Smooth muscle cell of the pulmonary artery (primary cell): ENCODE results near the gene MXRA7. TPM values are rescaled to one million over a fixed set of nuclear protein-coding genes. Genes with fewer than 3 reads are reported as not detected.

Source experiments
- total RNA-seq: library from RNA; depleted of rRNA; stranded (reverse); fragments of >200 nt; gene quantifications from 2 replicates; pipeline ENCODE4 v1.2.3, GENCODE V29; 2014

The MXRA7 gene, protein sequence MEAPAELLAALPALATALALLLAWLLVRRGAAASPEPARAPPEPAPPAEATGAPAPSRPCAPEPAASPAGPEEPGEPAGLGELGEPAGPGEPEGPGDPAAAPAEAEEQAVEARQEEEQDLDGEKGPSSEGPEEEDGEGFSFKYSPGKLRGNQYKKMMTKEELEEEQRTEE
- 373 and 449 TPM in 2 replicates for total RNA-seq

DNA sequence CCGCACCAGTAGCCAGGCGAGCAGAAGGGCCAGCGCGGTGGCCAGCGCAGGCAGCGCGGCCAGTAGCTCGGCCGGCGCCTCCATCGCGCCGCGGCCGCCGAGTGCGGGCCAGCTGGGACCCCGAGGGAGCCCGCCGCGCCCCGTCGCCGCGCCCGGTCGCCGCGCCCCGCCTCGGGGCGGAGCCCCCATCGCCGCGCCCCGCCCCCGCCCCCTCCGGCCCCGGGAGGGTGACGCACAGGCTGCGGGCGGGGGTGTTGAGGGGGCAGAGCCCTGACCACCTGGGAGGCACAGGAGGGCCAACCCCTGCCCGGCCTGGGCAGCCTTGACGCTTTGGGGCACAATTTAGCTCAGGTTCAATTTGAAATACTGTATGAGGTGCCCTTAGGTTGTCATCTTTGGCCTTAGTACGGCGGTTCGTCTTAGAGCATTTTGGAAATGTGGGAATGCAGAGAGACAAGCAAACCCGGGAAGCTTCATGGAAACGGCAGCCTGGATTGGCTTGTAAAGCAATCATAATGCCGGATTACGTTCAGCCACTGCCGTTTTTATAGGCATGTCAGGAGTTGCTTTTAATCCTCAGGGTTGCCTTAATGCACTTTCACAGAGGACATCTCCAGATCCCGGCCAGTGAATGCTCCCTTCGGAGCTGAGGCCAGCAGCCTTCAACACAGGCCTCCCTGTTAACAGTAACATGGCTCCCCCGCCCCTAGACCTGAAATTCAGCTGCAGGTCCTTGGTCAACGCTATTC is at the start of gene MXRA7:
MXRA7 (minus strand) TSS at position 103 of the 749 bp plus-strand sequence; CDS start at position 84, 19 bp downstream.

GRCh38 chr17:76737676-76738467 is 27.1 kb upstream of the MXRA7 start, which contains the start of gene MFSD11:
TSS of gene MFSD11 (plus strand) at chr17:76738119. CDS start at chr17:76738353, 234 bp downstream.

DNA sequence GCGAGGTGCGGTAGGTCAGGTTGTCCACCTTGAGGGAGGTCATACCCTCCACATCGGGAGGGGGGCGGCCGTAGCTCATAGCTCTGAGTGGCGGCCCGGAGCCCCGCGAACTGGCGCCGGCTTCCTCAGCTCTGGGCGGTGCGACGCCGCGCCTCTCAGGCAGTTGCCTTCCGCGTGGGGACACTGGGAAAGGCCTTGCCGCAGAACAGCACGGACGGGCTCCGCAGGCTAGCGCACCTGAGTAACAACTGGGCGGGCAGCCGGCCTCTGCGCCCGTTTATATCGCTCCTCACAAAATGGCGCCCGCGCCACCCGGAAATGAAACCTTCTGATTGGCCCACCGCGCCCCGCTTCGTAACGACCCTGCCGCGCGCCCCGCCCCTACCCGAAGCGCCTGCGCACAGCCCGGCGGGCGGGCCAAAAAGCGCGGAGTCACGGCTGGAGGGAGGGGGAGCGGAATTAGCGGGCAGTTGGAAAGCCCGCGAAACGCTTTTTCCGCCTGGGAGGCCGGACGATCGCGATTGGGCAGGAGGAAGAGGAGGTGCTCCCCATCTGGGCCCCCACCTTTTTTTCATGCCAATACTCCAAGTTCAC is 26.4 kb upstream of the MXRA7 start, which contains the start of gene SRSF2:
SRSF2 (minus strand) TSS at position 250 of the 594 bp plus-strand sequence; CDS start at position 79, 171 bp downstream.

GRCh38 chr17:76726776-76727718 is 16.3 kb upstream of the MXRA7 start, which contains the start of gene METTL23:
TSS of gene METTL23 (plus strand) at chr17:76726839. CDS start at chr17:76729711, 2,872 bp downstream.

GRCh38 chr17:76726231-76726775 is 15.5 kb upstream of the MXRA7 start, which contains the start of gene JMJD6:
TSS of gene JMJD6 (minus strand) at chr17:76726606. CDS start at chr17:76726475, 131 bp downstream.

DNA sequence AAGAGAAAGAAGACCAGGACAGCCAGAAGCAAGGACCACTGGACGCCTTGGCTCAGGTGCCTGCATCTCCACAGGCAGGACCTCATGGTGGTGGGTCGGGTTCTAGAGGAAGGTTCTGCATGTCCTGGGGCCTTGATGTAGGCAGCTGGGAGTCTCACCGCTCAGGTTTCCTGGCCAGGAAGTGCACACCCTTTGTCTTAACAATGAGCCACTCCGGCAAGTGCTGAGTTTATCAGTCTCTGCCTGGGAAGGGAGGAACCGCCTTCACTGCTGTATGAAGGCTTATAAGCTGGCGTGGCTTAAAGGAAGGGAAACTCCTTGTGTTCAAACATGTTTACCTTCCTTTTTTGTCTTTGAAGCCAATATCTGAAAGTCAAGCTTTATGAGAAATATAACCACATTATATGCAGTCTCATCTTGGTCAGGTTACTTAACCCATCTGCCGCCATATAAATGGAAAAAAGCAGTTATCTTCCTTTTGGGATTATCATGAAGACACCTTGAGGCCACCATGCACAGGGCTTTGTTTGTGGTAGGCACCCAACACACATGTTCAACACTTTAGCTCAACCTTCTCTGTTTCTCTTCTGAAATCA is 67.1 kb downstream of the MXRA7 start, which contains the start of gene ST6GALNAC1:
ST6GALNAC1 (minus strand) TSS at position 205 of the 596 bp plus-strand sequence; CDS start at position 86, 119 bp downstream.

Other genes starting within 250 kb of the MXRA7 start
- not detected in 2 replicates for gene AANAT, start 243.4 kb downstream of the MXRA7 start, total RNA-seq
- gene RHBDF2, start 209.5 kb downstream of the MXRA7 start, total RNA-seq, result 9.2 and 26.8 TPM in 2 replicates
- 24.4 and 51.4 TPM in 2 replicates for gene CYGB, start 173.3 kb downstream of the MXRA7 start, total RNA-seq
- gene PRCD, start 170.9 kb downstream of the MXRA7 start, total RNA-seq, result 4.5 and 5.3 TPM in 2 replicates
- gene ST6GALNAC2, start 125.1 kb downstream of the MXRA7 start, total RNA-seq, result 0.33 and 0.76 TPM in 2 replicates
- 0.43 TPM in 1 of 2 replicates, not detected in the other for gene ST6GALNAC1, start 67.2 kb downstream of the MXRA7 start, total RNA-seq
- 22.4 and 23.0 TPM in 2 replicates for gene JMJD6, start 15.6 kb upstream of the MXRA7 start, total RNA-seq
- gene METTL23, start 15.9 kb upstream of the MXRA7 start, total RNA-seq, result 25.8 and 27.1 TPM in 2 replicates
- gene SRSF2, start 26.4 kb upstream of the MXRA7 start, total RNA-seq, result 127 and 184 TPM in 2 replicates
- 29.7 and 30.4 TPM in 2 replicates for gene MFSD11, start 27.2 kb upstream of the MXRA7 start, total RNA-seq
- 0.10 and 0.33 TPM in 2 replicates for gene MGAT5B, start 157.4 kb upstream of the MXRA7 start, total RNA-seq